H1 (cell line): Measurements from ENCODE around the gene LSR. TPM values are rescaled to one million over a fixed set of nuclear protein-coding genes. Genes with fewer than 3 reads are reported as not detected.
A peak's percentile ranks its signal among the peaks of the same experiment; 100 is the strongest.

Experiments
- ATF2 ChIP-seq: IDR thresholded peaks from 2 replicates; pipeline ENCODE4 v1.6.1; 2012; ENCODE audit warnings: low read length, inconsistent platforms
- ATF3 ChIP-seq: IDR thresholded peaks from 2 replicates; pipeline ENCODE4 v1.6.1; 2011; ENCODE audit warnings: low read depth, mild to moderate bottlenecking, low read length; ENCODE audit not compliant: insufficient read depth
- BACH1 ChIP-seq: IDR thresholded peaks from 2 replicates; pipeline ENCODE4 v1.6.1; 2012; ENCODE audit warnings: low read length, improper control_type of control experiment
- CBX5 ChIP-seq: fragments of 300-800, 300-1000 bp; sonication (generic); IDR thresholded peaks from 2 replicates; pipeline ENCODE4 v1.7.1; 2016; ENCODE audit warnings: antibody characterized with exemption, low read length, low read depth
- CEBPB ChIP-seq: IDR thresholded peaks from 2 replicates; pipeline ENCODE4 v1.6.1; 2012; ENCODE audit warnings: low read depth, low read length
- CTBP2 ChIP-seq: IDR thresholded peaks from 2 replicates; pipeline ENCODE4 v1.7.0; 2011; ENCODE audit warnings: borderline replicate concordance, mild to moderate bottlenecking, moderate library complexity, mixed read lengths, low read length; ENCODE audit not compliant: insufficient read depth, insufficient read length
- EP300 ChIP-seq, 2 experiments: IDR thresholded peaks; 1 replicate in 1 of 2; 2 replicates in 1 of 2; pipeline ENCODE4 v1.6.1; 2011 to 2012; ENCODE audit warnings: low read depth in 2 of 2, low read length in 2 of 2, mild to moderate bottlenecking in 2 of 2, borderline replicate concordance in 1 of 2, inconsistent platforms in 1 of 2, moderate library complexity in 1 of 2
- GABPA ChIP-seq: IDR thresholded peaks from 2 replicates; pipeline ENCODE4 v1.6.1; 2011; ENCODE audit warnings: mild to moderate bottlenecking, low read length, moderate library complexity, borderline replicate concordance; ENCODE audit not compliant: insufficient read depth
- HDAC6 ChIP-seq: IDR thresholded peaks from one replicate; pipeline ENCODE4 v1.7.1; 2012; ENCODE audit warnings: low read depth, mild to moderate bottlenecking, inconsistent platforms, low read length, moderate library complexity
- JUND ChIP-seq: IDR thresholded peaks from 2 replicates; pipeline ENCODE4 v1.6.1; 2011; ENCODE audit warnings: mild to moderate bottlenecking, improper control_type of control experiment, low read length
- KDM5A ChIP-seq: fragments of 200-600 bp; IDR thresholded peaks from 2 replicates; pipeline ENCODE4 v1.7.1; 2012; ENCODE audit warnings: mild to moderate bottlenecking, low read length, inconsistent platforms, mixed read lengths
- NANOG ChIP-seq: IDR thresholded peaks from 2 replicates; pipeline ENCODE4 v1.6.1; 2011; ENCODE audit warnings: low read length, low read depth, mild to moderate bottlenecking, inconsistent platforms; ENCODE audit not compliant: insufficient read depth, poor library complexity, severe bottlenecking
- SIRT6 ChIP-seq: IDR thresholded peaks from one replicate; pipeline ENCODE4 v1.7.1; 2012; ENCODE audit warnings: low read length, inconsistent platforms
- SP1 ChIP-seq: IDR thresholded peaks from 2 replicates; pipeline ENCODE4 v1.6.1; 2011; ENCODE audit warnings: low read depth, low read length
- SP4 ChIP-seq: IDR thresholded peaks from 2 replicates; pipeline ENCODE4 v1.6.1; 2012; ENCODE audit warnings: low read length, inconsistent platforms
- SUZ12 ChIP-seq: fragments of 200-600 bp; sonication (generic); IDR thresholded peaks from 2 replicates; pipeline ENCODE4 v1.6.1; 2012; ENCODE audit warnings: mild to moderate bottlenecking, inconsistent platforms, low read length, moderate library complexity, mixed read lengths
- TAF1 ChIP-seq: IDR thresholded peaks from 2 replicates; pipeline ENCODE4 v1.6.1; 2011; ENCODE audit warnings: mild to moderate bottlenecking, low read depth, low read length
- USF2 ChIP-seq: IDR thresholded peaks from 2 replicates; pipeline ENCODE4 v1.6.1; 2011; ENCODE audit warnings: low read length, improper control_type of control experiment
- ZNF274 ChIP-seq: IDR thresholded peaks from 2 replicates; pipeline ENCODE4 v1.7.0; 2012; ENCODE audit warnings: low read length, borderline replicate concordance; ENCODE audit errors: extremely low read depth
- polyA plus RNA-seq, 7 experiments: library from polyadenylated mRNA; depleted of rRNA in 3 of 7; stranded (reverse) in 5 of 7; unstranded in 2 of 7; fragments of >200 nt in 5 of 7; fragments of 200-250 nt in 2 of 7; gene quantifications; 1 replicate in 5 of 7; 2 replicates in 1 of 7; 4 replicates in 1 of 7; pipeline versions ENCODE4 v1.2.1 to v1.2.3, GENCODE V29; 2011 to 2013; ENCODE audit warnings: missing spikeins in 2 of 7, mixed read lengths in 2 of 7
- total RNA-seq: library from RNA; stranded (reverse); fragmentation: NEBNext Ultra II Directional; extraction: Animal tissue kit (Norgen Biotek cat#: 25700); gene quantifications from 2 replicates; pipeline ENCODE4 v1.2.1, GENCODE V29; 2021
- TF ChIP-seq, protein P1 (sequence below): IDR thresholded peaks from 2 replicates; pipeline ENCODE4 v1.6.1; 2012; ENCODE audit warnings: inconsistent platforms

Gene LSR
- total and polyA plus RNA-seq, 2 of the 8 experiments (the other 6 are each of a cell fraction or from before 2014, with no cell fraction given) = 159 to 186 TPM

DNA sequence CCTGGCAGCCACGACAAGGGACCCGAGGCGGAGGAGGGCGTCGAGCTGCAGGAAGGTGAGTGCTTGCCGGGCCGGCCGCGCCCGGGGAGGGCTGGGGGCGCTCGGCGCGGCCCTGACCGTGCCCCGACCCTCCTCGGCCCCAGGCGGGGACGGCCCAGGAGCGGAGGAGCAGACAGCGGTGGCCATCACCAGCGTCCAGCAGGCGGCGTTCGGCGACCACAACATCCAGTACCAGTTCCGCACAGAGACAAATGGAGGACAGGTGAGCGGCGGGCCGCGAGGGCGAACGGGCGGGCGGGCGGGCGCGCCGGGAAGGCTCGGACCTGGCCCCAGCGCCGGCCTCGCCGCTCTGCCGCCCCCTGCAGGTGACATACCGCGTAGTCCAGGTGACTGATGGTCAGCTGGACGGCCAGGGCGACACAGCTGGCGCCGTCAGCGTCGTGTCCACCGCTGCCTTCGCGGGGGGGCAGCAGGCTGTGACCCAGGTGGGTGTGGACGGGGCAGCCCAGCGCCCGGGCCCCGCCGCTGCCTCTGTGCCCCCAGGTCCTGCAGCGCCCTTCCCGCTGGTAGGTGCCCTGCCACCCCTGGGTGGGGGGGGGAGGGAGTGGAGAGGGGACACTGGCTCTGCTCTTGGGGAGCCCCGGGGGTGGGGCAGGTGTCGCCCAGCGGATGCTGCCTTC lies 20.8 kb downstream of the LSR start (continued):
- no peak for TF ChIP-seq ATF2
- 0 out of 2 replicates have a peak, but pooled peaks have one; percentile 9 for TF ChIP-seq SP1
- no peak for TF ChIP-seq ZNF274
- no peak for TF ChIP-seq NANOG
- no peak for TF ChIP-seq CTBP2
- TF ChIP-seq USF2 = peak; percentile 17; the same call in 1 of the 2 replicates
- no peak for TF ChIP-seq BACH1
- TF ChIP-seq CBX5 = no peak
- TF ChIP-seq CEBPB = no peak
- no peak for TF ChIP-seq HDAC6
- 0 out of 2 replicates have a peak, but pooled peaks have one; percentile 16 for TF ChIP-seq JUND
- no peak for TF ChIP-seq EP300 (IDR thresholded peaks at IDR 0.05; ENCODE audit: borderline replicate concordance in 1 of 2, low read depth in 2 of 2, low read length in 2 of 2)
- TF ChIP-seq, protein P1, sequence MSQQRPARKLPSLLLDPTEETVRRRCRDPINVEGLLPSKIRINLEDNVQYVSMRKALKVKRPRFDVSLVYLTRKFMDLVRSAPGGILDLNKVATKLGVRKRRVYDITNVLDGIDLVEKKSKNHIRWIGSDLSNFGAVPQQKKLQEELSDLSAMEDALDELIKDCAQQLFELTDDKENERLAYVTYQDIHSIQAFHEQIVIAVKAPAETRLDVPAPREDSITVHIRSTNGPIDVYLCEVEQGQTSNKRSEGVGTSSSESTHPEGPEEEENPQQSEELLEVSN = no peak
- no peak for TF ChIP-seq SUZ12
- 0 out of 2 replicates have a peak, but pooled peaks have one; percentile 18 for TF ChIP-seq KDM5A
- TF ChIP-seq GABPA = no peak
- no peak for TF ChIP-seq SIRT6
- TF ChIP-seq SP4 = no peak
- no peak for TF ChIP-seq ATF3
- TF ChIP-seq TAF1 = peak; percentile 65
